Measurements from ENCODE around the gene PC.
"Not testable (repeated sequence)": the region's sequence is repeated elsewhere in the genome, so short reads cannot be mapped to it uniquely, and the experiment has no call there.

- not testable (repeated sequence) for TF ChIP-seq CTCF (IDR thresholded peaks at IDR 0.05 in 4 of 5, conservative IDR thresholded peaks at IDR 0.05 in 1 of 5); POLR2A (IDR thresholded peaks at IDR 0.05)
These were observed 133.6 kb downstream of the PC start for GRCh38 chr11:66824573-66824972.

All from gastrocnemius medialis (tissue), 4 donors.